K562 (cell line): Measurements from ENCODE around the gene ZNF571. TPM values are rescaled to one million over a fixed set of nuclear protein-coding genes. Genes with fewer than 3 reads are reported as not detected.

Experiments used
- ATAC-seq: fragments of 200-7000 bp; cut with Tn5 transposase; 3 replicates; pipeline ENCODE4 v1.9.1; 2020; ENCODE audit warnings: moderate library complexity
- BruUV-seq: library from RNA; stranded (reverse); fragments of 400-500 nt; replicated peaks from 2 replicates; lab custom pipeline; 2021; lab: Mats Ljungman, UMichigan
- CTCF ChIA-PET: fragments of 300-600 bp; formaldehyde crosslinking; extraction: SDS; loops from one replicate; lab custom pipeline; 2021; ENCODE audit warnings: low intra/inter-chr PET ratio; lab: Yijun Ruan, JAX
- POLR2A ChIA-PET: fragments of 300-600, 350-650 bp; sonication (Branson Sonifier 250); formaldehyde crosslinking; extraction: SDS; loops from one replicate; lab custom pipeline; 2021; ENCODE audit warnings: antibody characterized with exemption, inconsistent platforms; lab: Yijun Ruan, JAX
- DNase-seq, 4 experiments: peaks; one replicate each; pipeline versions ENCODE4 v3.0.0 to v3.0.0-alpha.2; 2011 to 2018; ENCODE audit warnings: low spot score in 3 of 4, mixed read lengths in 3 of 4; ENCODE audit errors: extremely low read depth in 1 of 4
- FAIRE-seq: peaks from 2 replicates; lab custom pipeline; 2011; peaks lifted over from hg19 to GRCh38; lab: Jason Lieb, UNC
- H2AFZ ChIP-seq: 2 replicates; pipeline ENCODE4 v1.6.0; 2011; ENCODE audit warnings: low read depth, low read length, control low read depth, inconsistent platforms
- H3K27ac ChIP-seq: fragments of 200-600 bp; 3 replicates; pipeline ENCODE4 v1.8.0; 2011; ENCODE audit warnings: low read depth, mild to moderate bottlenecking, control low read depth, inconsistent platforms, low read length, moderate library complexity, mixed read lengths; ENCODE audit errors: extremely low read depth
- H3K27me3 ChIP-seq, 2 experiments: fragments of 300-600 bp in 1 of 2; 2 replicates in 1 of 2; 3 replicates in 1 of 2; pipeline versions ENCODE4 v1.6.0 to v1.8.0; 2011; ENCODE audit warnings: inconsistent platforms in 2 of 2, low read length in 2 of 2, mild to moderate bottlenecking in 1 of 2, mixed read lengths in 1 of 2, moderate library complexity in 1 of 2; ENCODE audit not compliant: control insufficient read depth in 2 of 2, insufficient read depth in 2 of 2
- H3K36me3 ChIP-seq: fragments of 300-600 bp; 3 replicates; pipeline ENCODE4 v1.8.0; 2011; ENCODE audit warnings: mild to moderate bottlenecking, low read length, inconsistent platforms; ENCODE audit not compliant: control insufficient read depth, insufficient read depth
- H3K4me1 ChIP-seq, 2 experiments: fragments of 200-600 bp in 1 of 2; replicated peaks in 1 of 2; 2 replicates in 1 of 2; 3 replicates in 1 of 2; pipeline versions ENCODE4 v1.5.1 to v1.8.0; 2011; ENCODE audit warnings: inconsistent platforms in 2 of 2, low read length in 2 of 2, mild to moderate bottlenecking in 1 of 2, mixed read lengths in 1 of 2, moderate library complexity in 1 of 2; ENCODE audit not compliant: control insufficient read depth in 2 of 2, insufficient read depth in 2 of 2
- H3K4me2 ChIP-seq: 2 replicates; pipeline ENCODE4 v1.6.1; 2011; ENCODE audit warnings: low read length, control low read depth, inconsistent platforms, mixed read lengths; ENCODE audit not compliant: insufficient read depth
- H3K4me3 ChIP-seq: fragments of 200-600 bp; sonication (generic), shearing (Covaris generic); 2 replicates; pipeline ENCODE4 v1.5.1; 2016; ENCODE audit warnings: control low read depth, inconsistent platforms
- H3K79me2 ChIP-seq: fragments of 200-600 bp; 3 replicates; pipeline ENCODE4 v1.8.0; 2011; ENCODE audit warnings: low read length, inconsistent platforms; ENCODE audit not compliant: control insufficient read depth, insufficient read depth
- H3K9ac ChIP-seq, 2 experiments: 2 replicates each; pipeline versions ENCODE4 v1.6.0 to v1.6.1; 2011; ENCODE audit warnings: low read depth in 2 of 2, low read length in 2 of 2, control low read depth in 1 of 2, inconsistent platforms in 1 of 2, mild to moderate bottlenecking in 1 of 2, mixed read lengths in 1 of 2; ENCODE audit not compliant: insufficient read depth in 1 of 2
- H3K9me1 ChIP-seq: one replicate; pipeline ENCODE4 v1.6.0; 2011; ENCODE audit warnings: inconsistent platforms, mild to moderate bottlenecking, low read length, moderate library complexity; ENCODE audit not compliant: control insufficient read depth, insufficient read depth
- H3K9me3 ChIP-seq: replicated peaks from 2 replicates; pipeline ENCODE4 v1.5.1; 2011; ENCODE audit warnings: low read depth, low read length, inconsistent platforms; ENCODE audit not compliant: control insufficient read depth, insufficient read depth
- H4K20me1 ChIP-seq: replicated peaks from 2 replicates; pipeline ENCODE4 v1.6.1; 2011; ENCODE audit warnings: low read length, inconsistent platforms, mixed read lengths; ENCODE audit not compliant: control insufficient read depth, insufficient read depth
- FOSL1 ChIP-seq: fragments of 200-800 bp; sonication (Bioruptor generic); conservative IDR thresholded peaks from 2 replicates; pipeline ENCODE4 v1.6.1; 2016; ENCODE audit warnings: missing genetic modification characterization, missing compliant biosample characterization
- STAT5B ChIP-seq: fragments of 250-450 bp; sonication (Bioruptor Pico); IDR thresholded peaks from 2 replicates; pipeline ENCODE4 v1.8.0; 2021; ENCODE audit warnings: mild to moderate bottlenecking, inconsistent platforms
- SUPT5H ChIP-seq: fragments of 450-650 bp; IDR thresholded peaks from 2 replicates; pipeline ENCODE4 v1.6.1; 2016
- ZNF644 ChIP-seq: fragments of 200-800 bp; sonication (Bioruptor generic); IDR thresholded peaks from 2 replicates; pipeline ENCODE4 v1.6.1; 2016; ENCODE audit warnings: low read depth, missing genetic modification characterization, missing compliant biosample characterization
- ZNF75A ChIP-seq: fragments of 450-650 bp; formaldehyde crosslinking; IDR thresholded peaks from 2 replicates; pipeline ENCODE4 v1.4.0; 2020; ENCODE audit warnings: mild to moderate bottlenecking
- ZSCAN29 ChIP-seq: fragments of 450-650 bp; IDR thresholded peaks from 2 replicates; pipeline ENCODE4 v1.6.1; 2017
- WGBS: fragments of 100-300 bp; shearing (Covaris generic); methylation state at CpG from one replicate; pipeline ENCODE4 v1.1.6; 2016; ENCODE audit warnings: low coverage, mixed read lengths; ENCODE audit not compliant: insufficient coverage; ENCODE audit errors: missing lambda C conversion rate; 5-methylcytosine and 5-hydroxymethylcytosine counted together
- in situ Hi-C: fragments of 300-500 bp; cut with MboI; formaldehyde crosslinking; loops from 4 replicates; pipeline ENCODE4 v1.15.0; 2018; ENCODE audit warnings: inconsistent platforms, mixed read lengths
- intact Hi-C: fragments of 100-400 bp; cut with micrococcal nuclease; formaldehyde crosslinking; loops from 2 replicates; pipeline ENCODE4 v1.14.2; 2022
- polyA plus RNA-seq, 8 experiments: library from polyadenylated mRNA; depleted of rRNA in 4 of 8; stranded (reverse) in 5 of 8; unstranded in 3 of 8; fragments of >200 nt; fragmentation: Nextera tagmentation in 2 of 8; fragmentation: Illumina TruSeq in 1 of 8; extraction: Ambion mirVana in 2 of 8; extraction: Trizol in 1 of 8; gene quantifications; 2 replicates each; pipeline versions ENCODE4 v1.2.1 to v1.2.3, GENCODE V29; 2011 to 2014; ENCODE audit warnings: inconsistent platforms in 1 of 8, missing spikeins in 1 of 8
- total RNA-seq, 7 experiments: library from RNA; depleted of rRNA in 6 of 7; stranded (reverse); fragments of >200 nt in 6 of 7; fragmentation: Illumina TruSeq in 2 of 7; extraction: Trizol in 2 of 7; gene quantifications; 2 replicates each; pipeline versions ENCODE4 v1.2.1 to v1.2.3, GENCODE V29; 2011 to 2021; ENCODE audit warnings: low replicate concordance in 1 of 7
- TF ChIP-seq, protein P1 (sequence below): fragments of 450-650 bp; IDR thresholded peaks from 2 replicates; pipeline ENCODE4 v1.6.1; 2016; ENCODE audit warnings: antibody characterized with exemption
- TF ChIP-seq, protein P2 (sequence below): fragments of 450-650 bp; IDR thresholded peaks from 2 replicates; pipeline ENCODE4 v1.6.1; 2016; ENCODE audit warnings: mild to moderate bottlenecking

ZNF571 gene
- total and polyA plus RNA-seq, 9 of the 15 experiments (the other 6 are each of a cell fraction or from before 2014, with no cell fraction given): 0.82 to 3.9 (median 2.0) TPM

DNA sequence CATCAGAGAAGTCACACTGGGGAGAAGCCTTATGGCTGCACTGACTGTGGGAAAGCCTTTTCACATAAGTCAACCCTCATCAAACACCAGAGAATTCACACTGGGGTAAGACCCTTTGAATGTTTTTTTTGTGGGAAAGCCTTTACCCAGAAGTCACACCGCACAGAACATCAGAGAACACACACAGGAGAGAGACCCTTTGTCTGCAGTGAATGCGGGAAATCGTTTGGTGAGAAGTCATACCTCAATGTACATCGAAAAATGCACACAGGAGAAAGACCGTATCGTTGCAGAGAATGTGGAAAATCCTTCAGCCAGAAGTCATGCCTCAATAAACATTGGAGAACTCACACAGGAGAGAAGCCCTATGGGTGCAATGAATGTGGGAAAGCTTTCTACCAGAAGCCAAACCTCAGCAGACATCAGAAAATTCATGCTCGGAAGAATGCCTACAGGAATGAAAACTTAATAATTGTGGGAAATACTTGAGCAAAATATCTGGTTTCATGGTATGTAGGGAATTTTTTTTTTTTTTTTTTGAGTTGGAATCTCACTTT, 57.1 kb downstream of the ZNF571 start (continued):
- TF ChIP-seq, protein P1, sequence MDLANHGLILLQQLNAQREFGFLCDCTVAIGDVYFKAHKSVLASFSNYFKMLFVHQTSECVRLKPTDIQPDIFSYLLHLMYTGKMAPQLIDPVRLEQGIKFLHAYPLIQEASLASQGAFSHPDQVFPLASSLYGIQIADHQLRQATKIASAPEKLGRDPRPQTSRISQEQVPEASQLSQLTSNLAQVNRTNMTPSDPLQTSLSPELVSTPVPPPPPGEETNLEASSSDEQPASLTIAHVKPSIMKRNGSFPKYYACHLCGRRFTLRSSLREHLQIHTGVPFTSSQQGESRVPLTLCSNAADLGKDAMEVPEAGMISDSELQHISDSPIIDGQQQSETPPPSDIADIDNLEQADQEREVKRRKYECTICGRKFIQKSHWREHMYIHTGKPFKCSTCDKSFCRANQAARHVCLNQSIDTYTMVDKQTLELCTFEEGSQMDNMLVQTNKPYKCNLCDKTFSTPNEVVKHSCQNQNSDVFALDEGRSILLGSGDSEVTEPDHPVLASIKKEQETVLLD: no peak
- TF ChIP-seq STAT5B (CRISPR knock-in tag) (no peak), ZNF75A (CRISPR knock-in tag) (no peak), ZNF644 (no peak), SUPT5H (no peak)
- TF ChIP-seq, all 486 proteins: peak for 0

DNA sequence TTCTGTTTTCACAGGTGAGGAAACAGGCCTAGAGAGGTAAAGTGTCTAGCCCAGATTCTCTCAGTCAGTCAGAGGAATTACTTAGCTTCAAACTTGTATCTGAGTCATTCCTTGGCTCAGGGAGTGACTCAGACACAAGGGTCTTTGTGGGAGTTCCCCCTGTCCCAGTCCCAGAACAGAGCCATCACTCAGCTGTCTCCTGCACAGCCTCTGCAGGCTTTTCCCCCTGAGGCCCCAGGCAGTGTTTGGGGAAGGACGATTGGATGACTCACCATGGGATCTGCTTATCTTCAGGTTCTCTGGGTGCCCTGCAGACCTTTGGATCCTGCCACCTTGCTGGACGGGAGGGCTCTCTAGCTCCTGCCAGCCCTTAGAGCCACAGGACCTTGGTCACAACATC, 74.7 kb downstream of the ZNF571 start:
- in situ Hi-C loops (loop anchor here (5.0 kb wide), 1 partner anchor 52 kb away; no protein-coding TSS in a partner anchor), intact Hi-C loops (no loop called here)
- ATAC-seq (no peak), DNase-seq (no peak), FAIRE-seq (no peak)
- no TSS peak for BruUV-seq
- no peaks in the 10 kb centered on the region for H3K36me3 ChIP-seq
- 0% methylated on average over 2 of the region's 2 CpGs for WGBS
- POLR2A ChIA-PET: no interaction called here
- no peaks in the 10 kb centered on the region for H3K4me1 ChIP-seq
- H3K27ac ChIP-seq: no peak overlapping the region
- H3K9me1 ChIP-seq: no peaks in the 10 kb centered on the region
- H3K9ac ChIP-seq: no peak overlapping the region
- H3K27me3 ChIP-seq: no peaks in the 10 kb centered on the region
- no peaks in the 10 kb centered on the region for H3K9me3 ChIP-seq
- no peak for TF ChIP-seq ZSCAN29
- TF ChIP-seq, protein P2, sequence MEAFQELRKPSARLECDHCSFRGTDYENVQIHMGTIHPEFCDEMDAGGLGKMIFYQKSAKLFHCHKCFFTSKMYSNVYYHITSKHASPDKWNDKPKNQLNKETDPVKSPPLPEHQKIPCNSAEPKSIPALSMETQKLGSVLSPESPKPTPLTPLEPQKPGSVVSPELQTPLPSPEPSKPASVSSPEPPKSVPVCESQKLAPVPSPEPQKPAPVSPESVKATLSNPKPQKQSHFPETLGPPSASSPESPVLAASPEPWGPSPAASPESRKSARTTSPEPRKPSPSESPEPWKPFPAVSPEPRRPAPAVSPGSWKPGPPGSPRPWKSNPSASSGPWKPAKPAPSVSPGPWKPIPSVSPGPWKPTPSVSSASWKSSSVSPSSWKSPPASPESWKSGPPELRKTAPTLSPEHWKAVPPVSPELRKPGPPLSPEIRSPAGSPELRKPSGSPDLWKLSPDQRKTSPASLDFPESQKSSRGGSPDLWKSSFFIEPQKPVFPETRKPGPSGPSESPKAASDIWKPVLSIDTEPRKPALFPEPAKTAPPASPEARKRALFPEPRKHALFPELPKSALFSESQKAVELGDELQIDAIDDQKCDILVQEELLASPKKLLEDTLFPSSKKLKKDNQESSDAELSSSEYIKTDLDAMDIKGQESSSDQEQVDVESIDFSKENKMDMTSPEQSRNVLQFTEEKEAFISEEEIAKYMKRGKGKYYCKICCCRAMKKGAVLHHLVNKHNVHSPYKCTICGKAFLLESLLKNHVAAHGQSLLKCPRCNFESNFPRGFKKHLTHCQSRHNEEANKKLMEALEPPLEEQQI: no peak
- TF ChIP-seq FOSL1: peak; percentile 39; the same call in 1 of the 2 replicates
- H3K4me3 ChIP-seq: no peak overlapping the region
- H2AFZ ChIP-seq: no peak overlapping the region
- no peak overlapping the region for H3K4me2 ChIP-seq
- H3K79me2 ChIP-seq: no peaks in the 10 kb centered on the region
- CTCF ChIA-PET: no interaction called here
- H4K20me1 ChIP-seq: no peaks in the 10 kb centered on the region

Other genes starting within 250 kb of the ZNF571 start
Only the 7 nearest of the 8 such genes appear.
- 5.1 and 5.6 TPM in 2 replicates for gene ZNF569, start 127.3 kb downstream of the ZNF571 start, total RNA-seq (2014; rRNA removed)
- 4.9 and 5.7 TPM in 2 replicates for gene ZNF569, start 127.3 kb downstream of the ZNF571 start, total RNA-seq (2014; rRNA removed; fragmentation: Illumina TruSeq; extraction: Trizol)
- 5.4 and 5.7 TPM in 2 replicates for gene ZNF569, start 127.3 kb downstream of the ZNF571 start, total RNA-seq (2015; rRNA removed; fragmentation: Illumina TruSeq; extraction: Trizol)
- 4.1 and 4.9 TPM in 2 replicates for gene ZNF569, start 127.3 kb downstream of the ZNF571 start, total RNA-seq (2021)
- gene ZNF569, start 127.3 kb downstream of the ZNF571 start, polyA plus RNA-seq (2011; rRNA removed): 0.93 and 2.8 TPM in 2 replicates
- 3.0 and 4.5 TPM in 2 replicates for gene ZNF569, start 127.3 kb downstream of the ZNF571 start, polyA plus RNA-seq (2014; fragmentation: Illumina TruSeq; extraction: Trizol)
- 1 to 10 TPM; 2.1 to 3.9 TPM for gene ZNF569, start 127.3 kb downstream of the ZNF571 start, polyA plus RNA-seq (2014; fragmentation: Nextera tagmentation; extraction: Ambion mirVana)
- gene ZNF569, start 127.3 kb downstream of the ZNF571 start, polyA plus RNA-seq (2014; rRNA removed): 2.8 and 3.1 TPM in 2 replicates
- 0.09 and 0.45 TPM in 2 replicates for gene ZNF570, start 125.4 kb downstream of the ZNF571 start, total RNA-seq (2014; rRNA removed)
- gene ZNF570, start 125.4 kb downstream of the ZNF571 start, total RNA-seq (2014; rRNA removed; fragmentation: Illumina TruSeq; extraction: Trizol): 0.64 and 0.73 TPM in 2 replicates
- gene ZNF570, start 125.4 kb downstream of the ZNF571 start, total RNA-seq (2015; rRNA removed; fragmentation: Illumina TruSeq; extraction: Trizol): 0.22 and 0.60 TPM in 2 replicates
- gene ZNF570, start 125.4 kb downstream of the ZNF571 start, total RNA-seq (2021): 0.54 and 0.60 TPM in 2 replicates
- gene ZNF570, start 125.4 kb downstream of the ZNF571 start, polyA plus RNA-seq (2011; rRNA removed): 0.05 and 0.95 TPM in 2 replicates
- 0.58 and 0.59 TPM in 2 replicates for gene ZNF570, start 125.4 kb downstream of the ZNF571 start, polyA plus RNA-seq (2014; fragmentation: Illumina TruSeq; extraction: Trizol)
- gene ZNF570, start 125.4 kb downstream of the ZNF571 start, polyA plus RNA-seq (2014; fragmentation: Nextera tagmentation; extraction: Ambion mirVana): under 1 TPM; 0.11 to 0.38 TPM
- 0.23 and 0.57 TPM in 2 replicates for gene ZNF570, start 125.4 kb downstream of the ZNF571 start, polyA plus RNA-seq (2014; rRNA removed)
- 0.04 TPM in 1 of 2 replicates, not detected in the other for gene ZNF793, start 87.9 kb downstream of the ZNF571 start, total RNA-seq (2014; rRNA removed)
- not detected in 2 replicates for gene ZNF793, start 87.9 kb downstream of the ZNF571 start, total RNA-seq (2014; rRNA removed; fragmentation: Illumina TruSeq; extraction: Trizol)
- 0.08 TPM in 1 of 2 replicates, not detected in the other for gene ZNF793, start 87.9 kb downstream of the ZNF571 start, total RNA-seq (2015; rRNA removed; fragmentation: Illumina TruSeq; extraction: Trizol)
- 0.02 TPM in 1 of 2 replicates, not detected in the other for gene ZNF793, start 87.9 kb downstream of the ZNF571 start, total RNA-seq (2021)
- gene ZNF793, start 87.9 kb downstream of the ZNF571 start, polyA plus RNA-seq (2011; rRNA removed): not detected in 2 replicates
- gene ZNF793, start 87.9 kb downstream of the ZNF571 start, polyA plus RNA-seq (2014; fragmentation: Illumina TruSeq; extraction: Trizol): 0.04 TPM in 1 of 2 replicates, not detected in the other
- under 1 TPM in 1 of 2 experiments, not detected in 1; 0.03 TPM for gene ZNF793, start 87.9 kb downstream of the ZNF571 start, polyA plus RNA-seq (2014; fragmentation: Nextera tagmentation; extraction: Ambion mirVana)
- not detected in 2 replicates for gene ZNF793, start 87.9 kb downstream of the ZNF571 start, polyA plus RNA-seq (2014; rRNA removed)
- gene ZNF540, start 84 bp upstream of the ZNF571 start, total RNA-seq (2014; rRNA removed): 0.73 TPM in 1 of 2 replicates, not detected in the other
- gene ZNF540, start 84 bp upstream of the ZNF571 start, total RNA-seq (2014; rRNA removed; fragmentation: Illumina TruSeq; extraction: Trizol): 0.33 and 0.64 TPM in 2 replicates
- 0.19 and 0.36 TPM in 2 replicates for gene ZNF540, start 84 bp upstream of the ZNF571 start, total RNA-seq (2015; rRNA removed; fragmentation: Illumina TruSeq; extraction: Trizol)
- 0.38 and 0.44 TPM in 2 replicates for gene ZNF540, start 84 bp upstream of the ZNF571 start, total RNA-seq (2021)
- 0.11 and 0.95 TPM in 2 replicates for gene ZNF540, start 84 bp upstream of the ZNF571 start, polyA plus RNA-seq (2011; rRNA removed)
- gene ZNF540, start 84 bp upstream of the ZNF571 start, polyA plus RNA-seq (2014; fragmentation: Illumina TruSeq; extraction: Trizol): 0.36 and 0.95 TPM in 2 replicates
- gene ZNF540, start 84 bp upstream of the ZNF571 start, polyA plus RNA-seq (2014; fragmentation: Nextera tagmentation; extraction: Ambion mirVana): under 1 TPM; 0.20 to 0.56 TPM
- 0.32 and 0.67 TPM in 2 replicates for gene ZNF540, start 84 bp upstream of the ZNF571 start, polyA plus RNA-seq (2014; rRNA removed)
- 5.6 and 8.1 TPM in 2 replicates for gene ZFP30, start 60.7 kb upstream of the ZNF571 start, total RNA-seq (2014; rRNA removed)
- 8.7 and 10.0 TPM in 2 replicates for gene ZFP30, start 60.7 kb upstream of the ZNF571 start, total RNA-seq (2014; rRNA removed; fragmentation: Illumina TruSeq; extraction: Trizol)
- gene ZFP30, start 60.7 kb upstream of the ZNF571 start, total RNA-seq (2015; rRNA removed; fragmentation: Illumina TruSeq; extraction: Trizol): 10.6 and 11.3 TPM in 2 replicates
- 6.4 and 7.2 TPM in 2 replicates for gene ZFP30, start 60.7 kb upstream of the ZNF571 start, total RNA-seq (2021)
- gene ZFP30, start 60.7 kb upstream of the ZNF571 start, polyA plus RNA-seq (2011; rRNA removed): 1.2 and 4.9 TPM in 2 replicates
- gene ZFP30, start 60.7 kb upstream of the ZNF571 start, polyA plus RNA-seq (2014; fragmentation: Illumina TruSeq; extraction: Trizol): 3.8 and 4.2 TPM in 2 replicates
- 1 to 10 TPM; 1.1 TPM for gene ZFP30, start 60.7 kb upstream of the ZNF571 start, polyA plus RNA-seq (2014; fragmentation: Nextera tagmentation; extraction: Ambion mirVana)
- gene ZFP30, start 60.7 kb upstream of the ZNF571 start, polyA plus RNA-seq (2014; rRNA removed): 2.8 and 3.5 TPM in 2 replicates
- 2.4 and 2.7 TPM in 2 replicates for gene ZNF607, start 125.0 kb upstream of the ZNF571 start, total RNA-seq (2014; rRNA removed)
- 3.6 and 3.9 TPM in 2 replicates for gene ZNF607, start 125.0 kb upstream of the ZNF571 start, total RNA-seq (2014; rRNA removed; fragmentation: Illumina TruSeq; extraction: Trizol)
- gene ZNF607, start 125.0 kb upstream of the ZNF571 start, total RNA-seq (2015; rRNA removed; fragmentation: Illumina TruSeq; extraction: Trizol): 3.7 and 3.8 TPM in 2 replicates
- gene ZNF607, start 125.0 kb upstream of the ZNF571 start, total RNA-seq (2021): 5.1 and 5.7 TPM in 2 replicates
- gene ZNF607, start 125.0 kb upstream of the ZNF571 start, polyA plus RNA-seq (2011; rRNA removed): 0.91 and 4.3 TPM in 2 replicates
- gene ZNF607, start 125.0 kb upstream of the ZNF571 start, polyA plus RNA-seq (2014; fragmentation: Illumina TruSeq; extraction: Trizol): 3.0 and 3.2 TPM in 2 replicates
- under 1 TPM; 0.65 to 0.96 TPM for gene ZNF607, start 125.0 kb upstream of the ZNF571 start, polyA plus RNA-seq (2014; fragmentation: Nextera tagmentation; extraction: Ambion mirVana)
- gene ZNF607, start 125.0 kb upstream of the ZNF571 start, polyA plus RNA-seq (2014; rRNA removed): 3.1 and 4.3 TPM in 2 replicates
- 1.5 and 2.0 TPM in 2 replicates for gene ZNF573, start 184.8 kb upstream of the ZNF571 start, total RNA-seq (2014; rRNA removed)
- 7.3 and 7.8 TPM in 2 replicates for gene ZNF573, start 184.8 kb upstream of the ZNF571 start, total RNA-seq (2014; rRNA removed; fragmentation: Illumina TruSeq; extraction: Trizol)
- gene ZNF573, start 184.8 kb upstream of the ZNF571 start, total RNA-seq (2015; rRNA removed; fragmentation: Illumina TruSeq; extraction: Trizol): 6.7 and 7.9 TPM in 2 replicates
- 4.7 and 5.0 TPM in 2 replicates for gene ZNF573, start 184.8 kb upstream of the ZNF571 start, total RNA-seq (2021)
- 1.5 and 4.3 TPM in 2 replicates for gene ZNF573, start 184.8 kb upstream of the ZNF571 start, polyA plus RNA-seq (2011; rRNA removed)
- gene ZNF573, start 184.8 kb upstream of the ZNF571 start, polyA plus RNA-seq (2014; fragmentation: Illumina TruSeq; extraction: Trizol): 1.7 and 2.3 TPM in 2 replicates
- gene ZNF573, start 184.8 kb upstream of the ZNF571 start, polyA plus RNA-seq (2014; fragmentation: Nextera tagmentation; extraction: Ambion mirVana): 1 to 10 TPM; 2.4 to 4.6 TPM
- gene ZNF573, start 184.8 kb upstream of the ZNF571 start, polyA plus RNA-seq (2014; rRNA removed): 2.0 and 2.3 TPM in 2 replicates